K562 (cell line): ENCODE measurements around the gene STARD3NL. TPM values are rescaled to one million over a fixed set of nuclear protein-coding genes. Genes with fewer than 3 reads are reported as not detected.
"Not testable (repeated sequence)": the region's sequence is repeated elsewhere in the genome, so short reads cannot be mapped to it uniquely, and the experiment has no call there.

Experiments
- ATAC-seq: fragments of 200-7000 bp; cut with Tn5 transposase; 3 replicates; pipeline ENCODE4 v1.9.1; 2020; ENCODE audit warnings: moderate library complexity
- BruUV-seq: library from RNA; stranded (reverse); fragments of 400-500 nt; replicated peaks from 2 replicates; lab custom pipeline; 2021; lab: Mats Ljungman, UMichigan
- CTCF ChIA-PET: fragments of 300-600 bp; formaldehyde crosslinking; extraction: SDS; loops from one replicate; lab custom pipeline; 2021; ENCODE audit warnings: low intra/inter-chr PET ratio; lab: Yijun Ruan, JAX
- POLR2A ChIA-PET: fragments of 300-600, 350-650 bp; sonication (Branson Sonifier 250); formaldehyde crosslinking; extraction: SDS; loops from one replicate; lab custom pipeline; 2021; ENCODE audit warnings: antibody characterized with exemption, inconsistent platforms; lab: Yijun Ruan, JAX
- DNase-seq, 4 experiments: peaks; one replicate each; pipeline versions ENCODE4 v3.0.0 to v3.0.0-alpha.2; 2011 to 2018; ENCODE audit warnings: low spot score in 3 of 4, mixed read lengths in 3 of 4; ENCODE audit errors: extremely low read depth in 1 of 4
- FAIRE-seq: peaks from 2 replicates; lab custom pipeline; 2011; peaks lifted over from hg19 to GRCh38; lab: Jason Lieb, UNC
- H2AFZ ChIP-seq: 2 replicates; pipeline ENCODE4 v1.6.0; 2011; ENCODE audit warnings: low read depth, low read length, control low read depth, inconsistent platforms
- H3K27ac ChIP-seq: fragments of 200-600 bp; 3 replicates; pipeline ENCODE4 v1.8.0; 2011; ENCODE audit warnings: low read depth, mild to moderate bottlenecking, control low read depth, inconsistent platforms, low read length, moderate library complexity, mixed read lengths; ENCODE audit errors: extremely low read depth
- H3K27me3 ChIP-seq, 2 experiments: fragments of 300-600 bp in 1 of 2; 2 replicates in 1 of 2; 3 replicates in 1 of 2; pipeline versions ENCODE4 v1.6.0 to v1.8.0; 2011; ENCODE audit warnings: inconsistent platforms in 2 of 2, low read length in 2 of 2, mild to moderate bottlenecking in 1 of 2, mixed read lengths in 1 of 2, moderate library complexity in 1 of 2; ENCODE audit not compliant: control insufficient read depth in 2 of 2, insufficient read depth in 2 of 2
- H3K36me3 ChIP-seq: fragments of 300-600 bp; 3 replicates; pipeline ENCODE4 v1.8.0; 2011; ENCODE audit warnings: mild to moderate bottlenecking, low read length, inconsistent platforms; ENCODE audit not compliant: control insufficient read depth, insufficient read depth
- H3K4me1 ChIP-seq, 2 experiments: fragments of 200-600 bp in 1 of 2; replicated peaks in 1 of 2; 2 replicates in 1 of 2; 3 replicates in 1 of 2; pipeline versions ENCODE4 v1.5.1 to v1.8.0; 2011; ENCODE audit warnings: inconsistent platforms in 2 of 2, low read length in 2 of 2, mild to moderate bottlenecking in 1 of 2, mixed read lengths in 1 of 2, moderate library complexity in 1 of 2; ENCODE audit not compliant: control insufficient read depth in 2 of 2, insufficient read depth in 2 of 2
- H3K4me2 ChIP-seq: 2 replicates; pipeline ENCODE4 v1.6.1; 2011; ENCODE audit warnings: low read length, control low read depth, inconsistent platforms, mixed read lengths; ENCODE audit not compliant: insufficient read depth
- H3K4me3 ChIP-seq: fragments of 200-600 bp; sonication (generic), shearing (Covaris generic); 2 replicates; pipeline ENCODE4 v1.5.1; 2016; ENCODE audit warnings: control low read depth, inconsistent platforms
- H3K79me2 ChIP-seq: fragments of 200-600 bp; 3 replicates; pipeline ENCODE4 v1.8.0; 2011; ENCODE audit warnings: low read length, inconsistent platforms; ENCODE audit not compliant: control insufficient read depth, insufficient read depth
- H3K9ac ChIP-seq, 2 experiments: 2 replicates each; pipeline versions ENCODE4 v1.6.0 to v1.6.1; 2011; ENCODE audit warnings: low read depth in 2 of 2, low read length in 2 of 2, control low read depth in 1 of 2, inconsistent platforms in 1 of 2, mild to moderate bottlenecking in 1 of 2, mixed read lengths in 1 of 2; ENCODE audit not compliant: insufficient read depth in 1 of 2
- H3K9me1 ChIP-seq: one replicate; pipeline ENCODE4 v1.6.0; 2011; ENCODE audit warnings: inconsistent platforms, mild to moderate bottlenecking, low read length, moderate library complexity; ENCODE audit not compliant: control insufficient read depth, insufficient read depth
- H3K9me3 ChIP-seq: replicated peaks from 2 replicates; pipeline ENCODE4 v1.5.1; 2011; ENCODE audit warnings: low read depth, low read length, inconsistent platforms; ENCODE audit not compliant: control insufficient read depth, insufficient read depth
- H4K20me1 ChIP-seq: replicated peaks from 2 replicates; pipeline ENCODE4 v1.6.1; 2011; ENCODE audit warnings: low read length, inconsistent platforms, mixed read lengths; ENCODE audit not compliant: control insufficient read depth, insufficient read depth
- REST ChIP-seq, 2 experiments: fragments of 450-650 bp; formaldehyde crosslinking in 1 of 2; IDR thresholded peaks; 2 replicates each; pipeline versions ENCODE4 v1.4.0 to v1.6.1; 2014 to 2020; ENCODE audit warnings: mild to moderate bottlenecking in 2 of 2, borderline replicate concordance in 1 of 2, low read depth in 1 of 2
- WGBS: fragments of 100-300 bp; shearing (Covaris generic); methylation state at CpG from one replicate; pipeline ENCODE4 v1.1.6; 2016; ENCODE audit warnings: low coverage, mixed read lengths; ENCODE audit not compliant: insufficient coverage; ENCODE audit errors: missing lambda C conversion rate; 5-methylcytosine and 5-hydroxymethylcytosine counted together
- in situ Hi-C: fragments of 300-500 bp; cut with MboI; formaldehyde crosslinking; loops from 4 replicates; pipeline ENCODE4 v1.15.0; 2018; ENCODE audit warnings: inconsistent platforms, mixed read lengths
- intact Hi-C: fragments of 100-400 bp; cut with micrococcal nuclease; formaldehyde crosslinking; loops from 2 replicates; pipeline ENCODE4 v1.14.2; 2022
- polyA plus RNA-seq, 8 experiments: library from polyadenylated mRNA; depleted of rRNA in 4 of 8; stranded (reverse) in 5 of 8; unstranded in 3 of 8; fragments of >200 nt; fragmentation: Nextera tagmentation in 2 of 8; fragmentation: Illumina TruSeq in 1 of 8; extraction: Ambion mirVana in 2 of 8; extraction: Trizol in 1 of 8; gene quantifications; 2 replicates each; pipeline versions ENCODE4 v1.2.1 to v1.2.3, GENCODE V29; 2011 to 2014; ENCODE audit warnings: inconsistent platforms in 1 of 8, missing spikeins in 1 of 8
- total RNA-seq, 7 experiments: library from RNA; depleted of rRNA in 6 of 7; stranded (reverse); fragments of >200 nt in 6 of 7; fragmentation: Illumina TruSeq in 2 of 7; extraction: Trizol in 2 of 7; gene quantifications; 2 replicates each; pipeline versions ENCODE4 v1.2.1 to v1.2.3, GENCODE V29; 2011 to 2021; ENCODE audit warnings: low replicate concordance in 1 of 7

Gene STARD3NL
- total and polyA plus RNA-seq, 9 of the 15 experiments (the other 6 are each of a cell fraction or from before 2014, with no cell fraction given): 42.2 to 90.0 (median 57.6) TPM

- peak; percentile 40 for TF ChIP-seq REST (IDR thresholded peaks at IDR 0.05; ENCODE audit: borderline replicate concordance)
- TF ChIP-seq REST (CRISPR knock-in tag; IDR thresholded peaks at IDR 0.05; ENCODE audit: low read depth): no peak
Measured at GRCh38 chr7:38232502-38233366, 54.7 kb downstream of the STARD3NL start (continued).

- FAIRE-seq, H3K9me3 ChIP-seq, H3K9me1 ChIP-seq, H2AFZ ChIP-seq, BruUV-seq, H4K20me1 ChIP-seq, intact Hi-C loops, H3K4me2 ChIP-seq, H3K4me1 ChIP-seq, POLR2A ChIA-PET, CTCF ChIA-PET, in situ Hi-C loops, H3K36me3 ChIP-seq, H3K27ac ChIP-seq, ATAC-seq, H3K9ac ChIP-seq, DNase-seq, H3K79me2 ChIP-seq, H3K4me3 ChIP-seq: not testable (repeated sequence)
- WGBS: 29% methylated on average over 10 of the region's 11 CpGs
- H3K27me3 ChIP-seq: peaks cover 3 to 13% of the 10 kb centered on the region in 2 experiments; a peak in 3 of 5 replicates
Measured at GRCh38 chr7:38234759-38235158, 56.7 kb downstream of the STARD3NL start.
